Cardiac muscle cell (in vitro differentiated cells and primary cell): ENCODE measurements around the gene INTS15. TPM values are rescaled to one million over a fixed set of nuclear protein-coding genes. Genes with fewer than 3 reads are reported as not detected.

Experiments
- DNase-seq, 2 donors: peaks; one replicate each; pipeline versions ENCODE4 v3.0.0 to v3.0.0-alpha.2; 2010 to 2017; ENCODE audit warnings: low read depth in 1 of 2, low spot score in 1 of 2
- H3K27ac ChIP-seq: fragments of 200-600 bp; sonication (generic); 2 replicates; pipeline ENCODE4 v1.5.1; 2016
- H3K27me3 ChIP-seq: fragments of 200-600 bp; sonication (generic); 2 replicates; pipeline ENCODE4 v1.6.0; 2016; ENCODE audit warnings: control low read depth
- H3K36me3 ChIP-seq: fragments of 200-600 bp; sonication (generic); 2 replicates; pipeline ENCODE4 v1.5.1; 2016; ENCODE audit warnings: control low read depth
- H3K4me1 ChIP-seq: fragments of 200-600 bp; sonication (generic); 2 replicates; pipeline ENCODE4 v1.8.1; 2017; ENCODE audit warnings: low read depth, mild to moderate bottlenecking, mixed run types
- H3K4me3 ChIP-seq: fragments of 200-600 bp; sonication (generic); 2 replicates; pipeline ENCODE4 v1.5.1; 2016; ENCODE audit warnings: mild to moderate bottlenecking
- H3K9me3 ChIP-seq: fragments of 200-600 bp; sonication (generic); 2 replicates; pipeline ENCODE4 v1.5.1; 2017; ENCODE audit warnings: low read depth, mild to moderate bottlenecking, control low read depth
- polyA plus RNA-seq: library from polyadenylated mRNA; unstranded; fragments of >200 nt; fragmentation: Nextera tagmentation; extraction: Ambion mirVana; gene quantifications from 2 replicates; pipeline ENCODE4 v1.2.1, GENCODE V29; 2016
- total RNA-seq: library from RNA; depleted of rRNA; stranded (reverse); fragments of >200 nt; gene quantifications from 2 replicates; pipeline ENCODE4 v1.2.3, GENCODE V29; 2016
- TF ChIP-seq, protein P1 (sequence below): IDR thresholded peaks from 2 replicates; pipeline ENCODE4 v1.5.1; 2012; ENCODE audit warnings: low read depth, mild to moderate bottlenecking, low read length

The INTS15 gene
- total and polyA plus RNA-seq, 2 experiments from 2014 or later, result 25.9 to 37.8 TPM

DNA sequence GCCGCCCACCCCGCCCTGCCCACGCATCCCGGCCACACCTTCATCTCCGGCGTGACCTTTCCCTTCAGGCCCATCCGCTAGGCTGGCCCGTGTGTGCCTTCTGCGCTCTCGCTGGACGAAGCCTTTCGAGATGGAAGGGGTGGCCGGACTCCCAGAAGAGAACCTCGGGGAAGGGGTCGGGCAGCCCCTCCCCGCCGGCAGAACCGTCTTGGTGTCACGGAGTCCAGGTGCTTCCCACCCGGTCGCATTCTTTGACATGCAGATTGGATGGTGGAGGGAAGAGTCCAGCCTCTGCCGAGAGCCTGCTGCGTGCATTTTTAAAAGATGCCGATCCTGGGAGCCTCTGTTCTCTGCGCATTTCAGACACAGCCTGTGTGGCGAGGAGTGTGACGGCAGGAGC, 18.3 kb downstream of the INTS15 start:
- H3K9me3 ChIP-seq, result no peaks in the 10 kb centered on the region
- TF ChIP-seq, protein P1, sequence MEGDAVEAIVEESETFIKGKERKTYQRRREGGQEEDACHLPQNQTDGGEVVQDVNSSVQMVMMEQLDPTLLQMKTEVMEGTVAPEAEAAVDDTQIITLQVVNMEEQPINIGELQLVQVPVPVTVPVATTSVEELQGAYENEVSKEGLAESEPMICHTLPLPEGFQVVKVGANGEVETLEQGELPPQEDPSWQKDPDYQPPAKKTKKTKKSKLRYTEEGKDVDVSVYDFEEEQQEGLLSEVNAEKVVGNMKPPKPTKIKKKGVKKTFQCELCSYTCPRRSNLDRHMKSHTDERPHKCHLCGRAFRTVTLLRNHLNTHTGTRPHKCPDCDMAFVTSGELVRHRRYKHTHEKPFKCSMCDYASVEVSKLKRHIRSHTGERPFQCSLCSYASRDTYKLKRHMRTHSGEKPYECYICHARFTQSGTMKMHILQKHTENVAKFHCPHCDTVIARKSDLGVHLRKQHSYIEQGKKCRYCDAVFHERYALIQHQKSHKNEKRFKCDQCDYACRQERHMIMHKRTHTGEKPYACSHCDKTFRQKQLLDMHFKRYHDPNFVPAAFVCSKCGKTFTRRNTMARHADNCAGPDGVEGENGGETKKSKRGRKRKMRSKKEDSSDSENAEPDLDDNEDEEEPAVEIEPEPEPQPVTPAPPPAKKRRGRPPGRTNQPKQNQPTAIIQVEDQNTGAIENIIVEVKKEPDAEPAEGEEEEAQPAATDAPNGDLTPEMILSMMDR, result no peak
- no peaks in the 10 kb centered on the region for H3K4me1 ChIP-seq
- no peak overlapping the region for H3K27ac ChIP-seq
- no peak for DNase-seq
- H3K36me3 ChIP-seq, result no peaks in the 10 kb centered on the region
- no peak overlapping the region for H3K4me3 ChIP-seq
- no peaks in the 10 kb centered on the region for H3K27me3 ChIP-seq

DNA sequence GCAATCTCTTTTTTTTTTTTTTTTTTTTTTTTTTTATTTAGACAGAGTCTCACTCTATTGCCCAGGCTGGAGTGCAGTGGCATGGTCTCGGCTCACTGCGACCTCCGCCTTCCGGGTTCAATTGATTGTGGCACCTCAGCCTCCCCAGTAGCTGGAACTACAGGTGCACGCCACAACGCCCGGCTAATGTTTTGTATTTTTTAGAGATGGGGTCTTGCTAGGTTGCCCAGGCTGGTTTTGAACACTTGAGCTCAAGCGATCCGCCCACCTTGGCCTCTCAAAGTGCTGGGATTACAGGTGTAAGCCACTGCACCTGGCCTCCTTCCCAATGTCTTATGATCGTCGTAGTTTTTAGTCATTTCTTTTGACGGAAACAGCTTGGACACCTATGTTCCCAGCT, 19.0 kb downstream of the INTS15 start:
- no peaks in the 10 kb centered on the region for H3K36me3 ChIP-seq
- TF ChIP-seq, protein P1, result no peak
- no peaks in the 10 kb centered on the region for H3K4me1 ChIP-seq
- no peak overlapping the region for H3K4me3 ChIP-seq
- H3K27me3 ChIP-seq, result no peaks in the 10 kb centered on the region
- H3K27ac ChIP-seq, result no peak overlapping the region
- DNase-seq, result no peak
- H3K9me3 ChIP-seq, result no peaks in the 10 kb centered on the region

DNA sequence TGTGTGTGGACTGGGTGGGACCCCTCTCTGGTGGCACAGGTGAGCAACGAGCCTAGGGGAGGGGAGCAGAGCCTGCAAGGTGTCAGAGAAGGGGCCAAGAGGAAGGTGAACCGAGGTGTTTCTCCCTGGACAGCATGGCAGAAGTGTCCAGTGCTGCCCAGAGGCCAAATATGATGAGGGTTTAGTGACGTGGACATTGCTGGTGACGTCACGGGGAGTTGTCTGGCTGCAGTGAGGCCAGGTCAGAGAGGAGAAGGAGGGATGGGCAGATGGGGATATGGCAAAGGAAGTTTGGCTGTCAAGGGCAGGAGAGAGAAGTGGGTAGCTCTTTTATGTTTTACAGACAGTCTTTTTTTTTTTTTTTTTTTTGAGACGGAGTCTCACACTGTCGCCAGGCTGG, 23.0 kb downstream of the INTS15 start:
- no peak for DNase-seq
- no peak overlapping the region for H3K27ac ChIP-seq
- H3K36me3 ChIP-seq, result peaks cover 4% of the 10 kb centered on the region
- no peak overlapping the region for H3K4me3 ChIP-seq
- no peaks in the 10 kb centered on the region for H3K27me3 ChIP-seq
- TF ChIP-seq, protein P1, result no peak
- H3K4me1 ChIP-seq, result peaks cover 3% of the 10 kb centered on the region
- no peaks in the 10 kb centered on the region for H3K9me3 ChIP-seq

DNA sequence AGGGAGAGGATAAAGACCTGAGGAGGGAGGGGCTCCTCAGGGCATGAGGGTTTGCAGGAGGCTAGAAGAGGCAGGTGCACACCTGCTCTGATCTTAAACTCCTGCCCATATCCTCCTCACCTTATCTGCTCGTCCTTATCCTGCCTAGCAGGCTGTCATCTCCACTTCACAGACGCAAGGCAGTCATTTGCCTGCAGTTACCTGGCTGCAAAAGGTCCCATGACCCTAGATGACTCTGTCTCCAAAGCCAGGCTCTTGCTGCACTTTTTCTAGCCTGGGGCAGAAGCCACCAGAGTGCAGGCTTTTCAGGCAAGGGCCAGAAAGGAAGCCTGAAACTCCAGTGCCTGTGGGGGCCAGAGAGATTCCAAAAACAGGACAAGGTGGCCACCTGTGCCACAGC, 23.9 kb downstream of the INTS15 start:
- Histone ChIP-seq H3K27me3 (no peaks in the 10 kb centered on the region), H3K4me1 (peaks cover 3% of the 10 kb centered on the region), H3K9me3 (no peaks in the 10 kb centered on the region), H3K36me3 (peaks cover 5% of the 10 kb centered on the region), H3K4me3 (no peak overlapping the region), H3K27ac (no peak overlapping the region)
- no peak for DNase-seq
- TF ChIP-seq, protein P1, result no peak

DNA sequence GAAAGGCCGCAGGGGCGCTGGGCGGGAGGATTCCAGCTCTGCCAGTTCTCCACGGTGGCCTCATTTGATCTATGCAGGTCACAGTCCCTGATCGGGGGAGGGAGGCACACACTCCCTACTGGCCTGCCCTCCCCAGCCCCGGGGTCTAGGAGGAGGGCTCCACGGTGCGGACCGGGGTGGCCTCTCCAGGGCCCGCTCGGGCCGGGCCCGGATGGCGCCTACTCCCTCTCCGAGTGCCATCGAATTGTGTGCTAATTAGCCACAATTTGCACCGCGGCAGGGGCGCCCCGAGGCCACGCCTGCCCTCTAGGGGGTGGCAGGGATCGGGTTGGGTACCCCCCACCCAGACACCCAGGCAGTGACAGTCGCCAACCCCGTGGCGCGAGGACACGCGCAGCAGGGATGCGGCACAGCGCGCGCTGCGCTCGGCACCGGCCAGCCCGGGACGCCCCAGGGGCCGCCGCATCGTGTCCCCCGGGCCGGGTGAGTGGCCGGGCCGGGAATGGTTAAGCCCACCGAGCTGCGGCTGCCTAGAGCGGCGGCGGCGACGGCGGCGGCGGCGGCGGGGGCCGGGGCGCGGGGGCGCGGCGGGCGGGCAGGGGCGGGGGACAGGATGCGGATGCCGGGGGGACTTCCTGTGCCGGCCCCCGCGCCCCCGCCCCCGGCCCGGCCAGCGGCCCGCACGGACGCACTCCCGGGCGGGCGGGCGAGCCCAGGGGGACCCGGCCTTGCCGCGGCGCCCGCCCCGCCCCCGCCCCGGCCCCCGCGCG, 25.3 kb downstream of the INTS15 start, which contains the start of gene ZNF853:
TSS of gene ZNF853 (plus strand) at position 658 of the 770 bp plus-strand sequence. CDS start 565 bp downstream, outside the sequence.
- Histone ChIP-seq H3K4me1 (peaks cover 3% of the 10 kb centered on the region), H3K27me3 (no peaks in the 10 kb centered on the region), H3K36me3 (peaks cover 5% of the 10 kb centered on the region), H3K4me3 (peak within 1 kb of the TSS; percentile 63), H3K9me3 (no peaks in the 10 kb centered on the region), H3K27ac (no peak within 1 kb of the TSS)
- TF ChIP-seq, protein P1, result no peak
- peak in 1 of 2 donors; percentile 80 for DNase-seq
